Hepatocyte (in vitro differentiated cells): ENCODE data around the gene SERGEF. TPM values are rescaled to one million over a fixed set of nuclear protein-coding genes. Genes with fewer than 3 reads are reported as not detected.

Experiments
- DNase-seq: peaks from one replicate; pipeline ENCODE4 v3.0.0-alpha.2; 2016; ENCODE audit warnings: low spot score
- H2AFZ ChIP-seq: fragments of 200-600 bp; sonication (generic); 2 replicates; pipeline ENCODE4 v1.6.0; 2016; ENCODE audit warnings: antibody characterized with exemption, mild to moderate bottlenecking
- H3K27ac ChIP-seq: fragments of 200-600 bp; sonication (generic); 2 replicates; pipeline ENCODE4 v1.5.1; 2016; ENCODE audit warnings: mild to moderate bottlenecking
- H3K27me3 ChIP-seq: fragments of 200-600 bp; sonication (generic); 2 replicates; pipeline ENCODE4 v1.6.1; 2016
- H3K36me3 ChIP-seq: fragments of 200-600 bp; sonication (generic); replicated peaks from 2 replicates; pipeline ENCODE4 v1.5.1; 2016; ENCODE audit warnings: low read depth; ENCODE audit not compliant: insufficient read depth
- H3K4me1 ChIP-seq: fragments of 200-600 bp; sonication (generic); 2 replicates; pipeline ENCODE4 v1.5.1; 2016; ENCODE audit warnings: mild to moderate bottlenecking, moderate library complexity; ENCODE audit not compliant: insufficient read depth
- H3K4me2 ChIP-seq: fragments of 200-600 bp; sonication (generic); 2 replicates; pipeline ENCODE4 v1.6.0; 2016
- H3K4me3 ChIP-seq: fragments of 200-600 bp; sonication (generic); 2 replicates; pipeline ENCODE4 v1.5.1; 2016; ENCODE audit warnings: mild to moderate bottlenecking
- H3K79me2 ChIP-seq: fragments of 200-600 bp; sonication (generic); 2 replicates; pipeline ENCODE4 v1.6.0; 2017; ENCODE audit warnings: mild to moderate bottlenecking
- H3K9me2 ChIP-seq: fragments of 200-600 bp; sonication (generic); replicated peaks from 2 replicates; pipeline ENCODE4 v1.6.0; 2017; ENCODE audit warnings: mild to moderate bottlenecking; ENCODE audit not compliant: insufficient read depth
- H3K9me3 ChIP-seq: fragments of 200-600 bp; sonication (generic); 2 replicates; pipeline ENCODE4 v1.5.1; 2016; ENCODE audit warnings: low read depth, mild to moderate bottlenecking
- H4K20me1 ChIP-seq: fragments of 200-600 bp; sonication (generic); 2 replicates; pipeline ENCODE4 v1.6.0; 2016; ENCODE audit warnings: mild to moderate bottlenecking; ENCODE audit not compliant: insufficient read depth, poor library complexity, severe bottlenecking
- EZH2 ChIP-seq: fragments of 200-600 bp; sonication (generic); IDR thresholded peaks from 2 replicates; pipeline ENCODE4 v1.6.1; 2016; ENCODE audit warnings: antibody characterized with exemption, mild to moderate bottlenecking, borderline replicate concordance
- EZH2phosphoT487 ChIP-seq: fragments of 200-600 bp; sonication (generic); IDR thresholded peaks from one replicate; pipeline ENCODE4 v1.6.1; 2018; ENCODE audit warnings: antibody characterized with exemption, mild to moderate bottlenecking, low read depth, moderate library complexity; ENCODE audit not compliant: unreplicated experiment, severe bottlenecking
- WGBS: methylation state at CpG from one replicate; pipeline ENCODE4 v1.1.6; 2016; ENCODE audit warnings: low lambda C conversion rate; ENCODE audit errors: missing lambda C conversion rate; 5-methylcytosine and 5-hydroxymethylcytosine counted together
- polyA plus RNA-seq: library from polyadenylated mRNA; unstranded; fragments of >200 nt; fragmentation: Nextera tagmentation; extraction: Ambion mirVana; gene quantifications from 2 replicates; pipeline ENCODE4 v1.2.1, GENCODE V29; 2016
- total RNA-seq: library from RNA; depleted of rRNA; stranded (reverse); fragments of >200 nt; gene quantifications from 2 replicates; pipeline ENCODE4 v1.2.3, GENCODE V29; 2014
- TF ChIP-seq, protein P1 (sequence below): fragments of 200-600 bp; sonication (generic); IDR thresholded peaks from 2 replicates; pipeline ENCODE4 v1.5.1; 2016; ENCODE audit warnings: antibody characterized with exemption, mild to moderate bottlenecking; ENCODE audit not compliant: poor library complexity

Gene SERGEF
- total and polyA plus RNA-seq, 2 experiments from 2014 or later, result 21.7 to 28.7 TPM

DNA sequence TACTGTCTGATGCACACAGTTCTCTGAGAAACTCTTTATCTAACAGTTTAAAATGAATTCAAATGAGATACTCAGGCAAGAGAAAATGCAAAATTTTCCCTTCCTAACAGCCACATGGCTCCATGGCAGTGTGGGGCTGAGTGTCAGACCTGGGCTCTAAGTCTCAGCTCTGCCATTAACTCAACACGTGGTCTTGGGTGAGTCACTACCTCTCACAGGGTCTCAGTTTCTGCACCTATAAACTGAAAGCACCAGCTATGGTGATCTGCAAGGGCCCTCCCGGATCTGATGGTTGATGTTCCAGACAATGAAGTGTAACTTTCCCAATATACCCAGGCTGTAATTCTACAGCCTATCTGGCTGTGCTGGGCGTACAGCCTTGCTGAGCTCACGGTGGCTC lies 207.8 kb downstream of the SERGEF start:
- no peak for TF ChIP-seq EZH2
- no peak for TF ChIP-seq EZH2phosphoT487
- TF ChIP-seq, protein P1, sequence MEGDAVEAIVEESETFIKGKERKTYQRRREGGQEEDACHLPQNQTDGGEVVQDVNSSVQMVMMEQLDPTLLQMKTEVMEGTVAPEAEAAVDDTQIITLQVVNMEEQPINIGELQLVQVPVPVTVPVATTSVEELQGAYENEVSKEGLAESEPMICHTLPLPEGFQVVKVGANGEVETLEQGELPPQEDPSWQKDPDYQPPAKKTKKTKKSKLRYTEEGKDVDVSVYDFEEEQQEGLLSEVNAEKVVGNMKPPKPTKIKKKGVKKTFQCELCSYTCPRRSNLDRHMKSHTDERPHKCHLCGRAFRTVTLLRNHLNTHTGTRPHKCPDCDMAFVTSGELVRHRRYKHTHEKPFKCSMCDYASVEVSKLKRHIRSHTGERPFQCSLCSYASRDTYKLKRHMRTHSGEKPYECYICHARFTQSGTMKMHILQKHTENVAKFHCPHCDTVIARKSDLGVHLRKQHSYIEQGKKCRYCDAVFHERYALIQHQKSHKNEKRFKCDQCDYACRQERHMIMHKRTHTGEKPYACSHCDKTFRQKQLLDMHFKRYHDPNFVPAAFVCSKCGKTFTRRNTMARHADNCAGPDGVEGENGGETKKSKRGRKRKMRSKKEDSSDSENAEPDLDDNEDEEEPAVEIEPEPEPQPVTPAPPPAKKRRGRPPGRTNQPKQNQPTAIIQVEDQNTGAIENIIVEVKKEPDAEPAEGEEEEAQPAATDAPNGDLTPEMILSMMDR, result no peak

DNA sequence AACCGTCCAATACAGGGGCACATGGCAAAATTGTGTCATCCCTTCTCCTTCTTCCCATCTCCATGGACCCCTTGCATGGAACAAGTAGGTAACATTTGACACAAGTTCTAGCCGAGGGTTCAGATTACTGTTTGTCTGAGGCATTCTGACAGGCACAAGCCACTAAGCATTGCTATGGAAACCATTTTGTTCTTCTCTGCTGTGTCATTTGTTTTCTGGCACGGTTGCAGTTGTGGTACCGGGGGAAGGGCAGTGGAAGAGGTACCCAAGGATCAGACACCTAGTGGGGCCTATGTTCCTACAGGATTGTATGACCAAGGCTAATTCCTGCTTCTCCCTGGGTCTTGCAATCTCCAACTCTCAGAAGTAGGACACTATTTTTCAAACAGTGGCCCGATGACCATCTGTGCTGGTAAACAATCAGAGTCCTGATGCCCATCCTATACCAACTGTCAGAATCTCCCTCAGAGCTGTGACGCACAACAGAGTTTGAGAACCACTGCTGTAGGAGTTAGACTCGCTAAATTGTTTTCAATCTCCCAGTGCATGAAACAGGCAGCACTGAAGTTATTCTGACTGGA lies 209.0 kb downstream of the SERGEF start:
- no peaks in the 10 kb centered on the region for H4K20me1 ChIP-seq
- no peak overlapping the region for H3K4me2 ChIP-seq
- TF ChIP-seq, protein P1, result no peak
- TF ChIP-seq EZH2phosphoT487 (no peak), EZH2 (no peak)
- DNase-seq, result no peak
- no peak overlapping the region for H3K27ac ChIP-seq
- WGBS, result 78% methylated on average over 7 of the region's 7 CpGs
- no peak overlapping the region for H2AFZ ChIP-seq
- H3K4me3 ChIP-seq, result no peak overlapping the region
- H3K79me2 ChIP-seq, result no peaks in the 10 kb centered on the region
- H3K27me3 ChIP-seq, result no peaks in the 10 kb centered on the region
- H3K36me3 ChIP-seq, result no peaks in the 10 kb centered on the region
- H3K9me3 ChIP-seq, result no peaks in the 10 kb centered on the region
- no peaks in the 10 kb centered on the region for H3K4me1 ChIP-seq
- H3K9me2 ChIP-seq, result no peaks in the 10 kb centered on the region

More for the DNA sequence above, 207.8 kb downstream of the SERGEF start:
- Histone ChIP-seq H3K36me3 (no peaks in the 10 kb centered on the region), H4K20me1 (no peaks in the 10 kb centered on the region), H3K4me2 (no peak overlapping the region), H3K79me2 (no peaks in the 10 kb centered on the region), H2AFZ (no peak overlapping the region), H3K9me3 (no peaks in the 10 kb centered on the region), H3K4me3 (no peak overlapping the region), H3K27me3 (no peaks in the 10 kb centered on the region), H3K9me2 (no peaks in the 10 kb centered on the region), H3K27ac (no peak overlapping the region), H3K4me1 (no peaks in the 10 kb centered on the region)
- 97% methylated on average over 4 of the region's 4 CpGs for WGBS
- DNase-seq, result no peak

DNA sequence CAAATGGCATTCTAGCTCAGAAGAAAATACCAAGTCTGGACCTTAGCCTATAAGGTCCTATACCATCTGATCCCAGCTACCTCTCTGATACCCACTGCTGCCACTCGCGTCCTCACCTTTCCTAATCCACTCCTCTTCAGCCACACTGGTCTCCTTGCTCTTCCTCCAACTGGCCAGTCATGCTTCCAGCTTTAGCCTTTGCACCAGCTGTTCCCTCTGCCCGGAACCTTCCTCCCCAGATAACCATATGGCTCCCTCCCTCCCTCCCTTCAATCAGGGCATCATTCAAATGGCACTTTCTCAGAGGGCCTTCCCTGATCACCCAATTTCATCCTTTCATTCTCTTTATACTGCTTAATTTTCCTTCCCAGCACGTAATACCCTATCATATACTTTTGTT lies 210.4 kb downstream of the SERGEF start:
- Histone ChIP-seq H3K4me2 (no peak overlapping the region), H3K36me3 (no peaks in the 10 kb centered on the region), H3K4me3 (no peak overlapping the region), H3K9me3 (no peaks in the 10 kb centered on the region), H3K4me1 (no peaks in the 10 kb centered on the region), H4K20me1 (no peaks in the 10 kb centered on the region), H2AFZ (no peak overlapping the region), H3K27ac (no peak overlapping the region), H3K9me2 (no peaks in the 10 kb centered on the region), H3K79me2 (no peaks in the 10 kb centered on the region), H3K27me3 (no peaks in the 10 kb centered on the region)
- DNase-seq, result no peak
- 89% methylated on average over 4 of the region's 4 CpGs for WGBS
- no peak for TF ChIP-seq EZH2
- TF ChIP-seq EZH2phosphoT487, result no peak
- TF ChIP-seq, protein P1, result no peak

DNA sequence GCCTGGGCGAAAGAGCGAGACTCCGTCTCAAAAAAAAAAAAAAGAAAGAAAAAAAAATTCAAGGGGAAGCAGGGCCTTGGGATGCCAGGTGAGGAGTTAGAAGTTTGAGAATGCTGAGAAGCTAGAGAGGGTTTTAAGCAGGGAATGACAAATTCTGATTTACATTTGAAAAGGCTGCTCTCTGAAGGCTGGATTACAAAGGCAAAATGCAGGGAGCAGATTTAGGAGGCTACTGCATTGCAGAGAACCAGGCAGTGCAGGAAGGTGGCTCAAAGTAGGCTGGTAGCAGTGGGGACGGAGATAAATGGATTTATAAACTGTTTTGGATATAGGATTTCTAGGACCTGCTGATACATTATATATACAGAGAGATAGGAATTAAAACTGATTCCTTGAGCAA lies 211.7 kb downstream of the SERGEF start:
- no peak overlapping the region for H2AFZ ChIP-seq
- H4K20me1 ChIP-seq, result no peaks in the 10 kb centered on the region
- H3K27me3 ChIP-seq, result no peaks in the 10 kb centered on the region
- no peaks in the 10 kb centered on the region for H3K4me1 ChIP-seq
- TF ChIP-seq EZH2phosphoT487 (no peak), EZH2 (no peak)
- TF ChIP-seq, protein P1, result no peak
- no peaks in the 10 kb centered on the region for H3K9me2 ChIP-seq
- H3K27ac ChIP-seq, result no peak overlapping the region
- no peak overlapping the region for H3K4me2 ChIP-seq
- no peaks in the 10 kb centered on the region for H3K79me2 ChIP-seq
- DNase-seq, result no peak
- H3K4me3 ChIP-seq, result no peak overlapping the region
- H3K36me3 ChIP-seq, result no peaks in the 10 kb centered on the region
- no peaks in the 10 kb centered on the region for H3K9me3 ChIP-seq
- WGBS, result 93% methylated on average over 1 of the region's 4 CpGs
